Measurements from ENCODE around the gene URAD. TPM values are rescaled to one million over a fixed set of nuclear protein-coding genes. Genes with fewer than 3 reads are reported as not detected.

Gene URAD
- total RNA-seq, 1 donor from 2014 or later: not detected

GRCh38 chr13:27991881-27992280 lies 3.4 kb upstream of the URAD start:
- Histone ChIP-seq H3K4me1 (no peaks in the 10 kb centered on the region), H3K9me3 (no peaks in the 10 kb centered on the region), H3K4me3 (no peak overlapping the region), H3K27ac (no peak overlapping the region), H3K36me3 (no peaks in the 10 kb centered on the region), H3K27me3 (no peaks in the 10 kb centered on the region)
- intact Hi-C loops (cut with DNase I): no loop called here
- no peak for DNase-seq (ENCODE audit: low spot score in 2 of 2)
- no peak for TF ChIP-seq CTCF (IDR thresholded peaks at IDR 0.05)

- H3K4me1 ChIP-seq: peaks cover 0 to 1% of the 10 kb centered on the region in 2 donors
- no peaks in the 10 kb centered on the region for H3K27me3 ChIP-seq
- H3K4me3 ChIP-seq: no peak overlapping the region
- H3K36me3 ChIP-seq: no peaks in the 10 kb centered on the region
- no peak for DNase-seq (ENCODE audit: low spot score in 2 of 2)
- intact Hi-C loops (cut with DNase I): loop anchor here (10.0 kb wide), 2 partner anchors 451 to 1001 kb away; no protein-coding TSS in a partner anchor
- no peak for TF ChIP-seq CTCF (IDR thresholded peaks at IDR 0.05)
- no peak overlapping the region for H3K27ac ChIP-seq
- H3K9me3 ChIP-seq: no peaks in the 10 kb centered on the region
These were observed 2.9 kb downstream of the URAD start for GRCh38 chr13:27985600-27985999.

- H3K27me3 ChIP-seq: peaks cover 9% of the 10 kb centered on the region
- intact Hi-C loops (cut with DNase I): loop anchor here (10.0 kb wide), 2 partner anchors 448 to 998 kb away; no protein-coding TSS in a partner anchor
These were observed 6.1 kb downstream of the URAD start for GRCh38 chr13:27982361-27982760.

GRCh38 chr13:27981006-27981708 lies 7.3 kb downstream of the URAD start:
- no peak for TF ChIP-seq CTCF (IDR thresholded peaks at IDR 0.05)
- DNase-seq (ENCODE audit: low spot score in 2 of 2): no peak
- Histone ChIP-seq H3K9me3 (no peaks in the 10 kb centered on the region), H3K4me3 (no peak overlapping the region), H3K27ac (no peak overlapping the region), H3K4me1 (peaks cover 2 to 10% of the 10 kb centered on the region in 2 donors), H3K27me3 (peaks cover 13% of the 10 kb centered on the region), H3K36me3 (no peaks in the 10 kb centered on the region)
- intact Hi-C loops (cut with DNase I): loop anchor here (10.0 kb wide), 2 partner anchors 446 to 996 kb away; no protein-coding TSS in a partner anchor

More at GRCh38 chr13:27982361-27982760, 6.1 kb downstream of the URAD start:
- H3K4me1 ChIP-seq: peaks cover 2 to 10% of the 10 kb centered on the region in 2 donors
- H3K27ac ChIP-seq: no peak overlapping the region
- no peaks in the 10 kb centered on the region for H3K36me3 ChIP-seq
- no peak for TF ChIP-seq CTCF (IDR thresholded peaks at IDR 0.05)
- DNase-seq (ENCODE audit: low spot score in 2 of 2): no peak
- no peak overlapping the region for H3K4me3 ChIP-seq
- H3K9me3 ChIP-seq: no peaks in the 10 kb centered on the region

GRCh38 chr13:27980280-27980998 lies 8.1 kb downstream of the URAD start:
- Histone ChIP-seq H3K9me3 (no peaks in the 10 kb centered on the region), H3K4me1 (peaks cover 2 to 10% of the 10 kb centered on the region in 2 donors), H3K36me3 (no peaks in the 10 kb centered on the region), H3K27me3 (peaks cover 13% of the 10 kb centered on the region), H3K27ac (no peak overlapping the region), H3K4me3 (peak overlapping the region in 1 of 2 donors; percentile 17)
- TF ChIP-seq CTCF (IDR thresholded peaks at IDR 0.05): no peak
- DNase-seq (ENCODE audit: low spot score in 2 of 2): no peak
- intact Hi-C loops (cut with DNase I): loop anchor here (10.0 kb wide), 2 partner anchors 446 to 996 kb away; no protein-coding TSS in a partner anchor

Measured in ascending aorta (tissue), 2 donors.